Kidney (tissue), 14 donors: ENCODE measurements around the gene NEDD8. TPM values are rescaled to one million over a fixed set of nuclear protein-coding genes. Genes with fewer than 3 reads are reported as not detected.
A peak's percentile ranks its signal among the peaks of the same experiment; 100 is the strongest.

ENCODE experiments used
- DNase-seq, 5 donors: peaks; one replicate each; pipeline ENCODE4 v3.0.0-alpha.2; 2013 to 2020
- FAIRE-seq: peaks from 2 replicates; lab custom pipeline; 2012; peaks lifted over from hg19 to GRCh38; lab: Jason Lieb, UNC
- H3K27ac ChIP-seq, 2 donors: one replicate each; pipeline ENCODE4 v1.7.0; 2013; ENCODE audit warnings: low read depth in 2 of 2, low read length in 2 of 2, inconsistent platforms in 1 of 2
- H3K27me3 ChIP-seq: one replicate; pipeline ENCODE4 v1.7.1; 2013; ENCODE audit warnings: low read length, inconsistent platforms; ENCODE audit not compliant: control insufficient read depth, insufficient read depth
- H3K36me3 ChIP-seq, 3 donors: one replicate each; pipeline versions ENCODE4 v1.7.0 to v1.7.1; 2013; ENCODE audit warnings: low read length in 3 of 3, control low read depth in 1 of 3, inconsistent platforms in 1 of 3; ENCODE audit not compliant: insufficient read depth in 3 of 3, control insufficient read depth in 2 of 3
- H3K4me1 ChIP-seq, 3 donors: one replicate each; pipeline versions ENCODE4 v1.7.0 to v1.7.1; 2013; ENCODE audit warnings: low read length in 3 of 3, inconsistent platforms in 1 of 3, low read depth in 1 of 3; ENCODE audit not compliant: control insufficient read depth in 2 of 3, insufficient read depth in 2 of 3
- H3K4me3 ChIP-seq, 3 donors: one replicate each; pipeline versions ENCODE4 v1.7.0 to v1.8.1; 2013; ENCODE audit warnings: low read length in 3 of 3, control low read depth in 1 of 3, inconsistent platforms in 1 of 3
- H3K9ac ChIP-seq, 3 donors: one replicate each; pipeline versions ENCODE4 v1.7.0 to v1.7.1; 2013; ENCODE audit warnings: low read length in 3 of 3, control low read depth in 1 of 3, inconsistent platforms in 1 of 3
- H3K9me3 ChIP-seq, 3 donors: one replicate each; pipeline versions ENCODE4 v1.7.0 to v1.7.1; 2013; ENCODE audit warnings: low read length in 3 of 3, control low read depth in 1 of 3, inconsistent platforms in 1 of 3; ENCODE audit not compliant: control insufficient read depth in 2 of 3, insufficient read depth in 1 of 3
- intact Hi-C: fragments of 100-400 bp; cut with DNase I; formaldehyde crosslinking; loops from one replicate; pipeline ENCODE4 v1.11.1; 2022
- polyA plus RNA-seq: library from polyadenylated mRNA; stranded (reverse); fragments of 350-450 nt; fragmentation: Illumina TruSeq; extraction: RNeasy Lipid Tissue Mini Kit (QIAGEN cat#74804); gene quantifications from one replicate; pipeline ENCODE4 v1.2.3, GENCODE V29; 2014; ENCODE audit warnings: low read depth, low replicate concordance; ENCODE audit not compliant: insufficient read depth
- total RNA-seq: library from RNA; stranded (reverse); fragmentation: NEBNext Ultra II Directional; extraction: Animal tissue kit (Norgen Biotek cat#: 25700); gene quantifications from one replicate; pipeline ENCODE4 v1.2.1, GENCODE V29; 2021
- TF ChIP-seq, protein P1 (sequence below): IDR thresholded peaks from 3 replicates; pipeline ENCODE4 v1.5.1; 2012; ENCODE audit warnings: mild to moderate bottlenecking, moderate library complexity, borderline replicate concordance; ENCODE audit not compliant: insufficient read depth; ENCODE audit errors: extremely low read depth
- donor health status: control.
- donor health status: control.
- donor health status: control.
- donor health status: control.
- donor health status: control.
- donor health status: DM: yes; HTN: yes; CAD: no.
- donor health status: Normal renal cell carcinoma (clear cell type).

The NEDD8 gene
- total and polyA plus RNA-seq, 2 donors from 2014 or later = 145 to 439 TPM

DNA sequence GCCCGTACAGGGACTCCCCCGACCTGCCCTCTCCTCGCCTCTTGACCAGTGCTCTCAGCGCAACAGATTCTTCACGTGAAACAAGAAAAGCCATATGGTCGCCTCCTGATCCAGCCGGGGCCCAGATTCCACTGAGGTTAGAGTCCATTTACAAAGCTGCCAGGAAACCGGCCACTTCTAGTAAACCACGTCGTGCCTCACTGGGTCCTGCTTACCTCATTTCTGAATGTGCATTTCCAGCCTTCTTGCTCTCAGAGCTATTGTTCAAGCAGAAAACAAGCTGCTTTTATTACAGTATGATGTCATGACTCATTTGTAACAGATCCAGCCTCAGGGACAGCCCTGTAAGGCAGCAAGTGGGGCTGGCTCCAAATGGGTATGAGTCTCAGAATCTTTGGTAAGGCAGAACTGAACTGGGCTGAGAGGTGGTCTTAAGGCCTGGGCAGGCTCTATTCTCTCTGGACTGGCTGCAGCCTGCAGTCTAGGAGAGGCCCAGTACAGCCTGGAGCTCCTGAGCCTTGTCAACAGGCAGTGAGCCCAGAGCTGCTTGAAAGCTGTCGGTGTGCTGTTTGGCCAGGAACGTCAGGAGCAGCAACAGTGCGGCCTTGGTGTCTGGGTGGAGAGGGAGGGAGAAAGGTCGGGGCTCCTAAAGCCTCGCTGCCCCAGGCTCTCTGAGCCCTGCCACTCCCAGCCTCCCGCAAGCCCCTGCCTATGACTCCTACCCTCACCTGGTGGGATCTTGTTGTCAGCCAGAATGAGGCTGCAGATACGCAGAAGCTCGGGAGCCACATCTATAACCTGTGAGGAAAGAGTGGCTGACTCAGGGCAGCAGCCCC is 52.0 kb downstream of the NEDD8 start:
- Histone ChIP-seq H3K27ac (peak overlapping the region; percentile 89 to 92), H3K27me3 (no peaks in the 10 kb centered on the region), H3K9ac (peak overlapping the region in 1 of 3 donors; percentile 67), H3K36me3 (peaks cover 0 to 30% (median 22%) of the 10 kb centered on the region in 3 donors), H3K9me3 (no peaks in the 10 kb centered on the region), H3K4me1 (peaks cover 0 to 18% (median 15%) of the 10 kb centered on the region in 3 donors), H3K4me3 (no peak overlapping the region)
- TF ChIP-seq, protein P1, sequence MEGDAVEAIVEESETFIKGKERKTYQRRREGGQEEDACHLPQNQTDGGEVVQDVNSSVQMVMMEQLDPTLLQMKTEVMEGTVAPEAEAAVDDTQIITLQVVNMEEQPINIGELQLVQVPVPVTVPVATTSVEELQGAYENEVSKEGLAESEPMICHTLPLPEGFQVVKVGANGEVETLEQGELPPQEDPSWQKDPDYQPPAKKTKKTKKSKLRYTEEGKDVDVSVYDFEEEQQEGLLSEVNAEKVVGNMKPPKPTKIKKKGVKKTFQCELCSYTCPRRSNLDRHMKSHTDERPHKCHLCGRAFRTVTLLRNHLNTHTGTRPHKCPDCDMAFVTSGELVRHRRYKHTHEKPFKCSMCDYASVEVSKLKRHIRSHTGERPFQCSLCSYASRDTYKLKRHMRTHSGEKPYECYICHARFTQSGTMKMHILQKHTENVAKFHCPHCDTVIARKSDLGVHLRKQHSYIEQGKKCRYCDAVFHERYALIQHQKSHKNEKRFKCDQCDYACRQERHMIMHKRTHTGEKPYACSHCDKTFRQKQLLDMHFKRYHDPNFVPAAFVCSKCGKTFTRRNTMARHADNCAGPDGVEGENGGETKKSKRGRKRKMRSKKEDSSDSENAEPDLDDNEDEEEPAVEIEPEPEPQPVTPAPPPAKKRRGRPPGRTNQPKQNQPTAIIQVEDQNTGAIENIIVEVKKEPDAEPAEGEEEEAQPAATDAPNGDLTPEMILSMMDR = no peak
- DNase-seq = peak in 4 of 5 donors; percentile 68 to 85 (median 78)
- intact Hi-C loops = no loop called here
- FAIRE-seq = peak; percentile 60

DNA sequence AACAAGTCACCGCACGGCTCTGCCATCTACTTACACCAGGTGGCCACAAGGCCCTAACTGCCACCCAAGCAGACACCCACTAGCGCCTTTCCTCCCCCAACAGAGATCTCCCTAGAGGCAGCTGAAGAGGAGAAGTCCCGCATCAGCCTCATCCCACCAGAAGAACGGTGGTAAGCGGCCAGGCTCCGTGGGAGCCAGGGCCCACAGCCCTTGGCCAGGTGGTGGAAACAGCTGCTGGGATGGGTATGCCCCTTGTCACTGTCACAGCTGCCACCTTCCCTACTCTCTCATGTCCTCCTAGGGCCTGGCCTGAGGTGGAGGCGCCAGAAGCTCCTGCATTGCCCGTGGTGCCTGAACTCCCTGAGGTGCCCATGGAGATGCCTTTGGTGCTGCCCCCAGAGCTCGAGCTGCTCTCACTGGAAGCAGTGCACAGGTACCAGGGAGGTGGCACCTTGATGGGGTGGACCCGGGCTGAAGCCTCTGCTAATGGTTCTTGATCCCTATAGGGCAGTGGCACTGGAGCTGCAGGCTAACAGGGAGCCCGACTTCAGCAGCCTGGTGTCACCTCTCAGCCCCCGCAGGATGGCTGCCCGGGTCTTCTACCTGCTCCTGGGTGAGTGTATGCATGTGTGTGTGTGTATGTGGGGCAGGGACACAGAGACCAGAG is 52.7 kb downstream of the NEDD8 start:
- Histone ChIP-seq H3K27ac (peak overlapping the region; percentile 71 to 85), H3K36me3 (peaks cover 0 to 27% (median 18%) of the 10 kb centered on the region in 3 donors)
- intact Hi-C loops = no loop called here

DNA sequence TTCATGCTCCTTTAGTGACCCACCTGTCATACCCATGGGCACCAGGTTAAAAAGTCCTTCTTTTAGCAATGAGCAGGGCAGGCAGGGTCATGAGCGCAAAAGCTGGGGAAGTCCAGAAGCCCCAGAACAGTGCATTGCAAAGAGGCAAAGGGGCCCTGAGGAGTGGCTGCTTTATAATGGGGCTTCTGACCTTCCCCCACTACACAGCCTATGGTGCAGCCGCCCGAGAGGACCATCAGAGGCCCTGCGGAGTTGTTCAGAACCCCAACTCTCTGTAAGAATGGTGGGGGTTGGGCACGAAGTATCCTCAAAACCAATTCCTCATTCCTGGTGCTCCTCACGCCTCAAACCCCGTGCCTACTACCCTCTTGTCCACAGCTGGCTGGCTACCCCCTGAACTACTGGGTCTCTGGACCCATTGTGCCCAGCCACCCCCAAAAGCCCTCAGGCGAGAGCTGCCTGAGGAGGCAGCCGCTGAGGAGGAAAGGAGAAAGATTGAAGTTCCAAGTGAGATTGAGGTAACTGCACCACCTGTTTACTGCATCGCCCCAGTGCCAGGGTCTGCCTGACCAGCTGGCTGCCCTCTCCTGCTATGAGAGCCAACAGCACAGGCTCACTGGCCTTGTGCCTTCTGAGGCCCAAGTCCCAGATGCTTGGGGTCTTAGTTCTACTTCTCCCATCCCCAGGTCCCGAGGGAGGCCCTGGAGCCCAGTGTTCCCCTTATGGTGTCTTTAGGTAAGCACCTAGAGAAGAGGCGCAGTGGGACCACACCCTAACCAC is 53.6 kb downstream of the NEDD8 start:
- H3K27ac ChIP-seq = peak overlapping the region in 1 of 2 donors; percentile 17
- H3K9ac ChIP-seq = no peak overlapping the region
- peak in 1 of 5 donors; percentile 47 for DNase-seq
- peaks cover 0 to 21% (median 12%) of the 10 kb centered on the region in 3 donors for H3K36me3 ChIP-seq
- H3K27me3 ChIP-seq = no peaks in the 10 kb centered on the region
- TF ChIP-seq, protein P1 = no peak
- H3K9me3 ChIP-seq = no peaks in the 10 kb centered on the region
- H3K4me1 ChIP-seq = peaks cover 0 to 18% (median 15%) of the 10 kb centered on the region in 3 donors
- FAIRE-seq = no peak
- no peak overlapping the region for H3K4me3 ChIP-seq
- intact Hi-C loops = no loop called here

More for the DNA sequence above, 52.7 kb downstream of the NEDD8 start:
- DNase-seq = no peak
- H3K4me1 ChIP-seq = peaks cover 0 to 18% (median 15%) of the 10 kb centered on the region in 3 donors
- FAIRE-seq = no peak
- no peaks in the 10 kb centered on the region for H3K9me3 ChIP-seq
- TF ChIP-seq, protein P1 = no peak
- peak overlapping the region in 1 of 3 donors; percentile 67 for H3K9ac ChIP-seq
- no peak overlapping the region for H3K4me3 ChIP-seq
- H3K27me3 ChIP-seq = no peaks in the 10 kb centered on the region
